ENCODE measurements around the gene ZNF48. TPM values are rescaled to one million over a fixed set of nuclear protein-coding genes. Genes with fewer than 3 reads are reported as not detected.

ZNF48 gene
- total RNA-seq, 1 donor from 2014 or later = 5.0 TPM

DNA sequence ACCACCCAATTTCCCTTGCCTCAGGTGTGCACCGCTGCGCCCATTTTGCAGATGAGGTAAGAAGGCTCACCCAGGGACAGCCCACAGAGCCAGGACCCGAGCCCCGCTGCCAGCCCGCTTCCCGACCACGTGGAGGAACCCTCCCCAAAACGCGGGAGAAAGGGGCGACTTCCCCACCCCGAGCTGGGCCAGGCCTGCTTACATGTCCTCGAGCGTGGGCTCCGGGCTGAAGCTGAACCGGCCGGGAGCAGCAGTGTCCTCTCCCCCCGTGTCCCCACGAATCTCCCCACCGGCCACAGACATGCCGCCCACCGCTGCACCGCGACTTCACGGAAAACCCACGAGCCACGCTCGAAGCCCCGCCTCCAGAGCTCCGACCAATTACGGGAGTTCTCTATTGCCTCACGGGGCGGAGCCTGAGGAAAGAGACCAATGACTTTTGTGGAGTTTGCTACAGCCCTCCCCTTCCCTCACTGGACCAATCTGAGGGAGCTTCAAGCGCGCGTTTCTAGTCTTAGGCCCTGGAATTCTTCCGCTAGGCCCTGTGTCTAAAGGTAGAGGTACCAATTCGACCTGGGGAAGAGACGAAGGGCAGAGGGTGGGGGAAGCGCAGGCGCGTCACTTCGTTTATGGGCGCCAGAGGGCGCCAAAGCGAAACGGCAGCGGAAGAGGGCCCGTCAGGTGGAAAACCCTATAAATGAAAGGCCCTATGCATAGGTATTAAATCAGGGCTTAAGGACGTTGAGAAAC lies 34.6 kb downstream of the ZNF48 start, which contains the start of gene DCTPP1:
DCTPP1 (minus strand) TSS at position 353 of the 750 bp plus-strand sequence; CDS start at position 303, 50 bp downstream.
- intact Hi-C loops (cut with micrococcal nuclease) = no loop called here
- TF ChIP-seq, protein P1, sequence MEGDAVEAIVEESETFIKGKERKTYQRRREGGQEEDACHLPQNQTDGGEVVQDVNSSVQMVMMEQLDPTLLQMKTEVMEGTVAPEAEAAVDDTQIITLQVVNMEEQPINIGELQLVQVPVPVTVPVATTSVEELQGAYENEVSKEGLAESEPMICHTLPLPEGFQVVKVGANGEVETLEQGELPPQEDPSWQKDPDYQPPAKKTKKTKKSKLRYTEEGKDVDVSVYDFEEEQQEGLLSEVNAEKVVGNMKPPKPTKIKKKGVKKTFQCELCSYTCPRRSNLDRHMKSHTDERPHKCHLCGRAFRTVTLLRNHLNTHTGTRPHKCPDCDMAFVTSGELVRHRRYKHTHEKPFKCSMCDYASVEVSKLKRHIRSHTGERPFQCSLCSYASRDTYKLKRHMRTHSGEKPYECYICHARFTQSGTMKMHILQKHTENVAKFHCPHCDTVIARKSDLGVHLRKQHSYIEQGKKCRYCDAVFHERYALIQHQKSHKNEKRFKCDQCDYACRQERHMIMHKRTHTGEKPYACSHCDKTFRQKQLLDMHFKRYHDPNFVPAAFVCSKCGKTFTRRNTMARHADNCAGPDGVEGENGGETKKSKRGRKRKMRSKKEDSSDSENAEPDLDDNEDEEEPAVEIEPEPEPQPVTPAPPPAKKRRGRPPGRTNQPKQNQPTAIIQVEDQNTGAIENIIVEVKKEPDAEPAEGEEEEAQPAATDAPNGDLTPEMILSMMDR (IDR thresholded peaks at IDR 0.05; ENCODE audit: borderline replicate concordance) = peak; percentile 81
- peak within 1 kb of the TSS; percentile 82 for H3K27ac ChIP-seq (replicated peaks)
- peaks cover 20% of the 10 kb centered on the region for H3K4me1 ChIP-seq
- DNase-seq = peak; percentile 94
- no peaks in the 10 kb centered on the region for H3K27me3 ChIP-seq (ENCODE audit: low read depth)
- H3K9me3 ChIP-seq (replicated peaks) = no peaks in the 10 kb centered on the region
- peaks cover 11% of the 10 kb centered on the region for H3K36me3 ChIP-seq
- peak within 1 kb of the TSS; percentile 88 for H3K4me3 ChIP-seq

DNA sequence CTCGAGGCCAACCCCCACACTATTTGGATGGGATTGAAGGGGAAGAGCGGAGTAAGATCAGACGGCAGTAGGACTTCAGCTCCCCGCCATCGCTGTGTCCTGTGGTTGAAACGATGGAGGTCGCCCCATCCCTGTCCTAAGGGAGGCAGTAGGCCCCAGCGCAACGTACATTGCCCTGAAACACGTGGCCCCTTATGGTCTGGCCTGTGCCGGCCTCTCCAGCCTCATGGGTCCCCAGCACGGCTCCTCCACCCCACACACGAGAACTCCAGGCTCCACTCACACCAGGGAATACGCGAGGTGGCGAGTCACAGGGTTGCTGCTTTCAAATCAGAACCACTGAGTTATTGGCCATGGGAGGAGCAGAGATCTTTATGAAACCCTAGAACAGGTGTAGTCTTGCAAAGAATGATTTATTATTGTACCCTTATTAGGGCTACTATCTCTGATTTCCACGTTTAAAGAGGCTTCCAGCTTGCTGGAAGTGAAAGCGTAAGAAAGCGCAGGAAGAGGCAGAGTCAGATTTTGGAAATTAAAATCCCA lies 35.3 kb downstream of the ZNF48 start:
- peaks cover 10% of the 10 kb centered on the region for H3K36me3 ChIP-seq
- peak overlapping the region; percentile 88 for H3K4me3 ChIP-seq
- no peaks in the 10 kb centered on the region for H3K27me3 ChIP-seq (ENCODE audit: low read depth)
- H3K4me1 ChIP-seq = peaks cover 20% of the 10 kb centered on the region
- H3K27ac ChIP-seq (replicated peaks) = peak overlapping the region; percentile 82
- no peaks in the 10 kb centered on the region for H3K9me3 ChIP-seq (replicated peaks)
- intact Hi-C loops (cut with micrococcal nuclease) = no loop called here
- peak; percentile 22 for DNase-seq
- TF ChIP-seq, protein P1 (IDR thresholded peaks at IDR 0.05; ENCODE audit: borderline replicate concordance) = no peak

DNA sequence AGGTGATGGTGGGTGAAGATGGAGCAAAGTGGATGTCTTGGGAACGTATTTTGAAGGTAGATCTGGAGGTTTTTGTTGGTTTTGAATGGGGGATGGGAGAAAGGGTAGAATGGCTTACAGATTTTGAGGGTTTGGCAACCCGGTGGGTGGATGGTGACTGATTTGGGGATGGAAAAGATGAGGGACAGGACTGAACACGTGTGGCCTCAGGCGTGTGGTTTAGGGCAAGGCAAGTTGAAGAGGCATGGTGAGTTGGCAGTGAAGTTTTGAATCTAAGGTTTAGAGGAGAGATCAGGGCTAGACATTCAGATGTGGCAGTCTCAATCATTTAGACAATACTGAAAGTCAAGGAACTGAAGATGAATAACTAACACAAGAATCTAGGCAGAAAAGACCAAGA lies 39.6 kb downstream of the ZNF48 start:
- intact Hi-C loops (cut with micrococcal nuclease) = no loop called here
- Histone ChIP-seq H3K4me3 (no peak overlapping the region), H3K27ac (replicated peaks) (no peak overlapping the region)

DNA sequence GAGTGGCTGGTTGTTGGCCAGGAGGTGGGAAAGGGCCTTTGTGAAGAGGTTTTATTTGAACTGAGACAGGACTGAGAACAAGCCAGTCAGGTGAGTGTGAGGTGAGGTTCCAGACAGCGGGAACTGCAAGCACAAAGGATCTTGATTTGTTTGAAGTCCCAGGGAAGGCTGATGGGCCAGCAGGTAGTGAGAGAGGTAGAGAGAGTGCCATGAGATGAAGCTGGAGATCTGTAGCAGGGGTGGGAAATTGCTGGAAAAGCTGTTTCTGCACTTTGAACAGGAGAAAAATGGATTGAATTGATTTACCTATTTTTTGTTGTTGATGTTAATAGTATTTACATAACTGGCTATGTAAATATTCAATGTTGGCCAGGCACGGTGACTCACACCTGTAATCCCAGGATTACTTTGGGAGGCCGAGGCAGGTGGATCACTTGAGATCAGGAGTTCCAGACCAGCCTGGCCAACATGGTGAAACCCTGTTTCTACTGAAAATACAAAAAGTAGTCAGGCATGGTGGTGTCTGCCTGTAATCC lies 42.4 kb downstream of the ZNF48 start:
- no peaks in the 10 kb centered on the region for H3K4me1 ChIP-seq
- H3K9me3 ChIP-seq (replicated peaks) = no peaks in the 10 kb centered on the region
- TF ChIP-seq, protein P1 (IDR thresholded peaks at IDR 0.05; ENCODE audit: borderline replicate concordance) = no peak
- DNase-seq = no peak
- H3K27me3 ChIP-seq (ENCODE audit: low read depth) = no peaks in the 10 kb centered on the region
- intact Hi-C loops (cut with micrococcal nuclease) = no loop called here
- no peak overlapping the region for H3K27ac ChIP-seq (replicated peaks)
- H3K4me3 ChIP-seq = no peak overlapping the region
- H3K36me3 ChIP-seq = peaks cover under 1% of the 10 kb centered on the region

More for the DNA sequence above, 39.6 kb downstream of the ZNF48 start:
- Histone ChIP-seq H3K27me3 (ENCODE audit: low read depth) (no peaks in the 10 kb centered on the region), H3K4me1 (peaks cover 7% of the 10 kb centered on the region), H3K36me3 (no peaks in the 10 kb centered on the region), H3K9me3 (replicated peaks) (no peaks in the 10 kb centered on the region)
- DNase-seq = no peak
- TF ChIP-seq, protein P1 (IDR thresholded peaks at IDR 0.05; ENCODE audit: borderline replicate concordance) = no peak

DNA sequence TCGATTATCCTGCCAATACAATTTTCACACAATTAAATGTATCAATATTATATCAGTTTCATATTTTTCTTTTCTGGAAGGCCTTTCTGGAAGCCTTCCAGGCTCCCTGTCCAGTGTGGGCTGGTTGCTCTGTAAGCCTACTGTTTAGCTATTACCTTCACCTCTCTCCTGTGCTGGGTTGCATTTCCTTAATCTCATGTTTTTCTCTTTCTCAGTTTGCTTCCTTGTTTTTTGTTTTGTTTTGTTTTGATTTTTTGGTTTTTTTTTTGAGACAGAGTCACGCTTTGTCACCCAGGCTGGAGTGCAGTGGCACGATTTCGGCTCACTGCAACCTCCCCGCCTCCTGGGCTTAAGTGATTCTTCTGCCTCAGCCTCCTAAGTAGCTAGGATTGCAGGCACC lies 43.6 kb downstream of the ZNF48 start:
- TF ChIP-seq, protein P1 (IDR thresholded peaks at IDR 0.05; ENCODE audit: borderline replicate concordance) = no peak
- Histone ChIP-seq H3K27me3 (ENCODE audit: low read depth) (no peaks in the 10 kb centered on the region), H3K4me1 (peaks cover 10% of the 10 kb centered on the region), H3K36me3 (peaks cover 13% of the 10 kb centered on the region), H3K4me3 (no peak overlapping the region), H3K27ac (replicated peaks) (no peak overlapping the region), H3K9me3 (replicated peaks) (no peaks in the 10 kb centered on the region)
- DNase-seq = no peak
- intact Hi-C loops (cut with micrococcal nuclease) = no loop called here

All from left ventricle myocardium inferior (tissue), 1 donor.